Measurements from ENCODE around the gene LRP4.

Gene LRP4

DNA sequence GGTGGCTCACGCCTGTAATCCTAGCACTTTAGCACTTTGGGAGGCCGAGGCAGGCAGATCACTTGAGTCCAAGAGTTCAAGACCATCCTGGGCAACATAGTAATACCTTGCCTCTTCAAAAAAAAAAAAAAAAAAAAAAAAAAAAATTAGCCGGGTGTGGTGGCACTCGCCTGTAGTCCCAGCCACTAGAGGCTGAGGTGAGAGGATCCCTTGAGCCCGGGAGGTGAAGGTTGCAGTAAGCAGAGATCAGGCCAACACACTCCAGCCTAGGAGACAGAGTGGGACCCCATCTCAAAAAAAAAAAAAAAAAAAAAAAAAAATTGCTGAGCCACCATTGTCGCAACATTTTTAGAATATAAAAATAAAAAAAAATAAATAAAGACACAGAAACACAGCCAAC is 79.8 kb downstream of the LRP4 start:
- DNase-seq, result no peak

DNA sequence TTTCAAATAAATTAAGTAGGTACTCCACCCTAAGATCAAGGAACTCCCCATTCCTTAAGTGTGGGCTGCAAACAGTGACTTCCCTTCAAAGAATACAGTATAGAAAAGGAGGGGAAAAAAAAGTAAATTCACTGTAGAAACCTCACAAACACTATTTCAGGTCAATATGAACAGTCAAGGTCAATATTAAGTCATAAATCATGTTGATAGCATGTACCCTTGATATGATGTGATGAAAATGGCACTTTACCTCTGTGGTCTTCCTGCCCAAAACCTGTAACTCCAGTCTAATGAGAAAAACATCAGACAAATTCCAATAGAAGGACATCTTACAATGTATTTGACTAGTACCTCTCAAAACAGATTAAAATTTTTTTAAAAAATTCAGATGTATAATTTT is 80.5 kb downstream of the LRP4 start:
- DNase-seq, result no peak

GRCh38 chr11:46836870-46837269 is 81.5 kb downstream of the LRP4 start:
- DNase-seq, result no peak

- no peak for DNase-seq
Observed at GRCh38 chr11:46836431-46836830, 81.9 kb downstream of the LRP4 start.

GRCh38 chr11:46835897-46836296 is 82.5 kb downstream of the LRP4 start:
- no peak for DNase-seq

GRCh38 chr11:46834821-46835220 is 83.5 kb downstream of the LRP4 start:
- DNase-seq, result no peak

GRCh38 chr11:46832511-46833214 is 85.7 kb downstream of the LRP4 start:
- no peak for DNase-seq

- DNase-seq, result no peak
Observed at GRCh38 chr11:46827995-46828394, 90.4 kb downstream of the LRP4 start.

GRCh38 chr11:46826310-46827044 is 91.9 kb downstream of the LRP4 start:
- DNase-seq, result peak; percentile 82

- peak; percentile 34 for DNase-seq
Observed at GRCh38 chr11:46808799-46809431, 109.4 kb downstream of the LRP4 start.

Measured in suppressor macrophage treated with lipopolysaccharide for 4 hours (primary cell).